GM19397 (cell line): ENCODE results near the gene TIMM10.
"Not testable (repeated sequence)": the region's sequence is repeated elsewhere in the genome, so short reads cannot be mapped to it uniquely, and the experiment has no call there.

ENCODE experiments used
- ATAC-seq: cut with Tn5 transposase; IDR thresholded peaks from one replicate; pipeline ENCODE4 v1.9.1; 2021; ENCODE audit warnings: mild to moderate bottlenecking, moderate library complexity; ENCODE audit not compliant: unreplicated experiment

The TIMM10 gene

GRCh38 chr11:57543593-57543992, 13.0 kb upstream of the TIMM10 start:
- no peak for ATAC-seq

GRCh38 chr11:57542582-57542981, 12.0 kb upstream of the TIMM10 start:
- ATAC-seq, result no peak

DNA sequence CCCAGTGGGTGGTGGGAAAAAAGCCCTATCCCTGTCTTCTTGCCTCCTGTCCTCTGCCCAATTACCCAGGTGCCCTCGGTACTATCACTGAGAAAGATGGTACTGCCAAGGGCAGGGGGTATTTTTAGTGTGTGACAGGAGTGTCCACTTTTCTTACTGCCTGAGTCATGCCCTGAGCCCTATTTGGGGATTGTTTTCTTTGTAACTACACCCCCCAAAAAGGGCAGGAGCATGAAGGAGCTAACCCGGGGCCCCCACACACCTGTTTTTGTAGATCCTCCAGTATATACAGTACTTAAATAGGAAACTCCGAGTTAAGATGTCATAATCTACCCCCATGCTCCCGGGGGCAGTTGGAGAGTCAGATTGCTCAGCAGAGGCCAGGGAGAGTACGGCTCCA, 10.6 kb upstream of the TIMM10 start:
- ATAC-seq, result no peak

- ATAC-seq, result no peak
Measured at GRCh38 chr11:57539342-57539741, 8.8 kb upstream of the TIMM10 start.

GRCh38 chr11:57536947-57537619, 6.5 kb upstream of the TIMM10 start, which contains the start of gene SMTNL1:
TSS of gene SMTNL1 (plus strand) at chr11:57537595. CDS start at chr11:57542643, 5,048 bp downstream.
- ATAC-seq, result no peak

GRCh38 chr11:57534449-57534848, 3.9 kb upstream of the TIMM10 start:
- not testable (repeated sequence) for ATAC-seq

- no peak for ATAC-seq
Measured at GRCh38 chr11:57530215-57530595, 349 bp downstream of the TIMM10 start.

DNA sequence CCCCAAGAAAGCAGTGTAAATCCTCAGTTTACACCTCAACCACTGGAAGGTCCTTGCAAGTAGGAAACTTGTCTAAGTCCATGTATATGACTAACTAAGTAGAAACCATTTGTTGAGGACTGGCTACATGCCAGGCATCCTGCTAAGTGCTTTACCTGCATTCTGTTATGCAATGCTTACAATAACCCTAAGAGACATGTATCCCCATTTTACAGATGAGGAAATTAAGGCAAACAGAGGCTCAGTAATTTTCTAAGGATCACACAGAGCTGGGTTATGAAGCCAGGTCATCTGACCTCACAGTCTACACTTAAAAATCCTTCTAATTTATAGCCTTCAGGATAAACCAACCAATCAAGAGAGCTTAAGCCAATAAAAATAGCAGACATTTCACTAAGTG, 1.5 kb downstream of the TIMM10 start:
- no peak for ATAC-seq

GRCh38 chr11:57527056-57527631, 3.4 kb downstream of the TIMM10 start:
- no peak for ATAC-seq

DNA sequence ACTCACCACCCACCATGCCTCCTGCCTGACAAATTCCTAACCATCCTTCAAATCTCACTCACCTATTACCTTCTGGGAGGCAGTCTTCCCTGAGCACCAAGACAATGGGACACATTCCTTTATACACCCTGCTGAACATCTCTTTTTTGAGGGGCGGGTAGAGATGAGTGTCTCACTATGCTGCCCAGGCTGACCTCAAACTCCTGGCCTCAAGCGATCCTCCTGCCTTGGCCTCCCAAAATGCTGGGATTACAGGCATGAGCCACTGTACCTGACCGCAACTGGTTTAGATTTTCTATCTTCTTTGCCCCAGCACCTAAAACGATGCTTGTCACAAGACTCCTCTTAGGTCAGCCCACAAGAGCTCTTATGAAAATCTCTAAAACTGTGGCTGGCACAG, 7.1 kb downstream of the TIMM10 start:
- ATAC-seq, result no peak

DNA sequence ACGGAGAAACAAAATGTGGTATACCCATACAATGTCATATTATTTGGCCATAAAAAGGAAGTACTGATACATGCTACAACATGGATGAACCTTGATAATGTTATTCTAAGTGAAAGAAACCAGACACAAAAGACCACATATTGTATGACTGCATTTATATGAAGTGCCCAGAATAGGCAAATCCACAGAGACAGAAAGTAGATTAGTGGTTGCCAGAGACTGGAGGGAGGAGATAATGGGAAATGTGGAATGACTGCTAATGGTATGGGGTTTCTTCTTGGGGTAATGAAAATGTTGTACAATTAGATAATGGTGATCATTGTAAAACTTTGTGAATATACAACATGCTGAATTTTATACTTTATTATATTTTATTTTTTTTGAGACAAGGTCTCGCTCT, 9.4 kb downstream of the TIMM10 start:
- no peak for ATAC-seq

DNA sequence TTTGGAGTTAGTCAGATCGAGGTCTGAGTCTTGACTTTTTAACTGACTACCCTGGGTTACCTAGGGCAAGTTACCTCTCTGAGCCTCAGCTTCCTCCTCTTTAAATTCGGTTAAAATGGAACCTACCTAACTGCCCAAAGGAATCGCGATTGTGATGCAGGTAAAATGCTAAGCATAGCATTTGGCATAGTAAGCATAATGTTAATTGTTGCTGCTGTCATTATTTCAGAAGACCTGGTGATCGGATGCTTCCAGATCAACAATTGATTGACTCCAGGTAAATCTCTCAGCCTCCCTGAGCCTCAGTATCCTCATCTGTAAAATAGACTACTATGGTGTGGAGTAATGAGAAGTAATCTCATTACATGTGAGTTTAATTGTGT, 14.5 kb downstream of the TIMM10 start:
- ATAC-seq, result no peak

DNA sequence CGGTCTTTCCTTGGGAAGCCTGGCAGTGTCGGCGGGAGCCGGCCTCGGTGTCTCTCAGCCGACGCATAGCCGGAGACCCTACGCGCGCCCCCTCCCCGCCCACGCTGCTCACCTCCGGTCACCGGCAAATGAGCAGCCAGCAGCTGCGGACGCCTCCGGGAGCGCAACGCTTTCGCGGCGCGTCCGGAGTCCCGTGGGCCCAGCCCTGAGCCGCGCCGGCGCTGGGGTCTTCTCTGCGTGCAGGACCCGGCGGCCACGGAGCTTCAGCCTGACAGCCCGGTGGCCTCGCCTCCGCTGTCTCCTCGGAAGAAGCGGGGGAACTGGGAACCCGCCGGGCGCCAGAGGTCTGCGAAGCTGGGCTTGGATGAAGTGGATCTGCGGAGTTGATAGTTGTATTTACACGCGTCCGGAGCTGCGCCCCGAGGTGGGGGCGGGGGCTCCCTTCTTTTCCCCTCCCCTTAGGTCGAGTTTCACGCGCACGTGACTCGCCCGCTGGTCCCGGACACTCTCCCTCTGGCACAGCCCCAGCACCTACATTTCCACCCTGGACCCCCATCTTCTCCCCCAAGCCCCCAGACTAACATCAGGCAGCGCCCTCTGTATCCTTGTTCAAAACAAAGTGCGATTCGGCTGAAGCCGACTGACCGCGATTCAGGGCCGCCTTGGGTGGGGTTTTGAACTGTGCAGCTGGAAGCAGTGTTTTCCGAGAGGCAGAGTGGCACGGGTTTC, 15.1 kb downstream of the TIMM10 start, which contains the start of gene SLC43A1:
SLC43A1 (minus strand) TSS at position 371 of the 729 bp plus-strand sequence. CDS start 1,591 bp downstream, outside the sequence.
- peak; percentile 43 for ATAC-seq

DNA sequence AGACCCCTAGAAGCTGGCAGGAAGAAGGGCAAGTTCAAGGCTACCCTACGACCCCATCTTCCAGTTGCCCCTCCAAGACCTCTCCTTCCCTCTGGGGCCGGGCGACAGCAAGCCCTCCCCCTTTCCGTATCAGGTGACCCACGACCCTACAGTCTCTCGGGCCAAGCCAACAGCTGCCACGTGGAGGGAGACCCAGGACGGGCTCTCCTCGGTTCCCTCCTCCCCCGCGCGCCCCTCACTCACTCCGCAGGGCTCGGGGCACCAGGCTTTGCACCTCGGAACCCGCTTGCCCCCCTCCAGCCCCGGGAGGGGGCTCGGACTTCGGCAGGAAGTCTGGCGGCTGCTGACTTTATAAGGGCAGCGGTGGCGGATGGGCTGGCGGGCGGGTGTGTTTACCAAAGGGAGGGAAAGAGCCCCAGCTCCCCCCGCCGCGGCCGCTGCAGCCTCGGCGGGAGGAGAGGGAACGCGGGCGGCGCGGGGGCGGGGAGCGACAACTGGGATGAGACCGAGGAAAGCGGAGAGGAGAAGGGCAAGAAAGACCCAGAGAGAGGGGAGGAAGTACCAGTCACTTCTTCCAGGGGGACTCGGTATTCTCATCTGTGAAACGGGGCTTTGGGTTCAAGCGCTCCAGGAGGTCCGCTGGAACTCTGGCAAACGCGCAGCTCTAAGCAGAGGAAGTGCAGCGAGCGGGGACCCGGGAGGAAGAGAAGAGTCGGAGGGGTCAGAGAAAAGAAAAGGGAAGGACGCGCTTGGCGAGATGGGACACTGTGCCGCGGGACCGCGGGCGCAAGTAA, 15.8 kb downstream of the TIMM10 start:
- ATAC-seq, result peak; percentile 46

DNA sequence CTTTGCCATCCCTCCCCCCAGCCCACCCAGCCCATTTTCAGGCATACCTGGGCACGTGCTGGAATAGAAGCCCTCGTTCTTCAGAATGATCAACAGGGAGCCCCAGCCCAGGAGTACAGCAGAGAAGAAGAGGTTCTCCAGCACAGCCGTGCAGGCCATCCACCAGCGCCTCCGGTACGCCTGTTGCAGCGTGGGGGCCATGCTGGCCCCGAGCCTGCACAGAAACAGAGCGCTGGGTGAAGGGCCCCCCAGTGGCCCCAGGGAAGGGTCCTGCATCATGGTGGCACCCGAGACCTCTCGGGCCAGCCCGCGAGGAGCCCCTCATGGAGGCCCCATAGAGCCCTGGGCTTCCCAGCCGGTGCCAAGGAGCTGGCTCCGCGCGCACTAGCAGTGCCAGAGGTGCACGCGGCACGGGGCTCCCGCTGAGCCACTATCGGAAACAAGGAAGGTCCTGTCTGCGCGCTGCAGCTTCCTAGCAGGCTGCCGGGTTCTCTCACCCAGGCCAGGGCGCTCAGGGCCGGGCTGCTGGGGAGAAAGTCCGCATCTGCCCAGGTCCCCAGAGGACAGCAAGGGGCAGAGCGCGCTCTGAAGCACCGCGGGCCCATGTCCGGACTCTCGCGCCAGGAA, 16.5 kb downstream of the TIMM10 start:
- ATAC-seq, result peak; percentile 28

- no peak for ATAC-seq
Measured at GRCh38 chr11:57513452-57513795, 17.1 kb downstream of the TIMM10 start.

- no peak for ATAC-seq
Measured at GRCh38 chr11:57512646-57513451, 17.7 kb downstream of the TIMM10 start.

- ATAC-seq, result no peak
Measured at GRCh38 chr11:57511741-57512430, 18.7 kb downstream of the TIMM10 start.

DNA sequence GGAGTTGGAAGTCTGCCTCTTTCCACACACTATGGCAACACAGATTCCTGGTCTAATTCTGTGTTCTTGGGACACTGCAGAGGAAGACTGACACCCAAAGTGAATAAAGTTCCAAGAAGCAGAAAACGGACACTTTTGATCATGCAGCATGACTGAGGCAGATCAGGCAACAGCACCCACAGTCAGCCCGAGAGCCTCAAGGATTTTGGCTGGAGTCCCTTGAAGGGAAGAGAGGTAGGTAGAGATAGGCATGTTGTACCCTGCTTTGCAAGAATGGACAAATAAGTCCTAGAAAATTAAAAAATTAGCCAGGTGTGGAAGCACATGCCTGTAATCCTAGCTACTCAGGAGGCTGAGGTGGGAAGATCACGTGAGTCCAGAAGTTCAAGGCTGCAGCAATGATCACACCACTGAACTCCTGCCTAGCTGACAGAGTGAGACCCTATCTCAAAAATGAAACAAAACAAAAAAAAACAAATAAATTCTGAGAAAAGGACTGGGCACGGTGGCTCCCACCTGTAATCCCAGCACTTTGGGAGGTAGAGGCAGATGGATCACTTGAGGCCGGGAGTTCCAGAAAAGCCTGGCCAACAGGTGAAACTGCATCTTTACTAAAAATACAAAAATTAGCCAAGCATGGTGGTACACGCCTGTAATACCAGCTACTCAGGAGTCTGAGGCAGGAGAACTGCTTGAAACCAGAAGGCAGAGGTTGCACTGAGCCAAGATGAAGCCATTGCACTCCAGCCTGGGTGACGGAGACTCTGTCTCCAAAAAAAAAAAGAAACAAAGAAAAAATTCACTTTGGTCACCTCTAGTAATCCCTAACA, 22.0 kb downstream of the TIMM10 start:
- ATAC-seq, result no peak
